Activated gamma-delta T cell (primary cell): ENCODE measurements around the gene CNTN1.
"Not testable (repeated sequence)": the region's sequence is repeated elsewhere in the genome, so short reads cannot be mapped to it uniquely, and the experiment has no call there.

Source experiments
- DNase-seq: peaks from one replicate; lab custom pipeline; 2025; lab: John Stamatoyannopoulos, UW

CNTN1 gene

DNA sequence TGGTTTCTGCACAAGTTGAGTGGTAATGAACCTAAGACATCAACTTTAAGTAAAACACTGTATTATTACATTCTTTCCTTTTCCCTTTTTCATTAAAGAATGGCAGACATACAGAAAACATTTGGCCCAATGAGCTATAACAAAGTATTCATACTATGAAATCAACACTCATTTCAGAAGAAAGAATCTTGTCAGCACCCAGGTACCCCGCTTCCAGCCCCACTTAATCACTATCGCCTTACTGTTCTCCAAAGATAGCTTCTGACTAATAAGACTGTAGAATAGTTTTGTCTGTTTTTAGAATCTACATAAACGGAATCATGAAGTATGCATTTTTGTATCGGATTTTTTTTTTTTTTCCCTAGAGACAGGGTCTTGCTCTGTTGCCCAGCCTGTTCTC is 9.5 kb downstream of the CNTN1 start:
- DNase-seq, result no peak

GRCh38 chr12:40711121-40711520 is 18.9 kb downstream of the CNTN1 start:
- no peak for DNase-seq

DNA sequence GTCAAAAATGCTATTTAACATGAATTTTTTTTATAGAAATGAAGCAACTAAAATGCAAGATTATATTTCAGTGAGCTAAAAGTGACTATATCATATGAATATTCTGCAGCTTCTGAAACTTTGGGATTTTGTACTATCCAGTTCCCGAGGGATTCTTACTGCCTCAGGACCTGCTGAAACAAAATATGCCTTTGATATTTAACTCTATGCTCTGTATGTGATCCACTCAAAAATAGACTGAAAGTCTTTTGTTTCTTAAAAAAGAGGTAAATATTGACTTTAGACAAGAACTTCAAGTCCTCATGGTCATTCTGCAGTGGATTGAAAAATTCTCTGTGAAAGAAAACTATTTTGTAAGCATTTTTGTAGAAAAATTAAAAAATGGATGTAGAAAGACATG is 22.4 kb downstream of the CNTN1 start:
- no peak for DNase-seq

DNA sequence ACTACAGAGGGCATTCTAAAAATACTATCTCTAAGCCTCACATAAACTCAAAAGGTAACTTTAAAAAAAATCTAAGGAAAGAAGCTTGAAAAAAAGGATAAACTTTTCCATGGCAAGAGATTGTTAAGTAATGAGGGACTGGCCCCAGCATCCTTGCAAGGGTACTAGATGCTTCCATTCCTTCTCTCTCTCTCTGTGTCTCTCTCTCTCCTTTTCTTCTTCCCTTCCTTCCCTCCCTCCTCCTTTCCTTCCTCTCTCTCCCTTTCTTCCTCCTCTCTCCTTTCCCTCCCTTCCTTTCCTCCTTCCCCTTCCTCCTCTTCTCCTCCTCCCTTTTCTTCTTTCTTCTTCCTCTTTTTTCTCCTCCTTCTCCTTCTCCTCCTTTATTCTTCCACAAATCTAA is 23.8 kb downstream of the CNTN1 start:
- DNase-seq, result no peak

DNA sequence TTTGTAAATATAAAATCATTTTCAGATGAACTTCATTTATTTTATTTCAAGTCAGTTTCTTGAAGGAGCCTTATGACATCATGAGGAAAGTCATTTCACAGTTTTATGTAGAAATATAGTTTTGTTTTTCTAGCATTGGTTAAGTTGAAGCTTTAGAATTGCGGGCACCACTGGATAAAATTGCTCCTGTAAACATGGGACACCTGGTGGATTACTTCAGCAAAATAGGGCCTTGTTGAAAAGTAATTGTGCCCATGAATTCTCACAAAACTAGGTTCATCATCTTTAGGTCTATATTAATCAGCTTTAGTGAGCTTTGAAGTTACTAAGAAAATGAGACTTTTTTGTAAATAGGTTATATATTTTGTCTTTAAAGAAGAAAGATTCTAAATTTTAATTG is 25.3 kb downstream of the CNTN1 start:
- DNase-seq, result no peak

DNA sequence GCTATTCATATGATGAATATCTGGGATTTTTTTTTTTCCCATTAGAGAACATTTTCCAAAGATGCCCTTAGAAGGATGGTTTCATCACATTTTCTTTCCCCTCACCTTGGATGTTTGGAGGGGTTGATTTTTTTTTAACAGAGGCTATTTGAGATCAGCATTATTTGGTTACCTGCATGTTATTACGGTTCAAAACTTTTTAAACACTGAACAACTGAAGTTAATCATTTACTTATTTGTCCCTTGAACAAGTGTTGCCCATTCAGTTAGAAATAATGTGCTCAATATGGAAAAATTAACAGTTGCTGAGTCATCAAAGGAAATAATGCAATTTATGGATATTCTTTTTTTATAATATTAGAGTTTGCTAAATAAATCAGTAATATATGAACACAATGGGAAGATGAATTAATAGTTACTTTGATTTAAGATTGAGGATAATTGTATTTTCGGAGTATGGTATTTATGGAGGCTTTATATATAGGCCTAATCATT is 26.7 kb downstream of the CNTN1 start:
- DNase-seq, result no peak

DNA sequence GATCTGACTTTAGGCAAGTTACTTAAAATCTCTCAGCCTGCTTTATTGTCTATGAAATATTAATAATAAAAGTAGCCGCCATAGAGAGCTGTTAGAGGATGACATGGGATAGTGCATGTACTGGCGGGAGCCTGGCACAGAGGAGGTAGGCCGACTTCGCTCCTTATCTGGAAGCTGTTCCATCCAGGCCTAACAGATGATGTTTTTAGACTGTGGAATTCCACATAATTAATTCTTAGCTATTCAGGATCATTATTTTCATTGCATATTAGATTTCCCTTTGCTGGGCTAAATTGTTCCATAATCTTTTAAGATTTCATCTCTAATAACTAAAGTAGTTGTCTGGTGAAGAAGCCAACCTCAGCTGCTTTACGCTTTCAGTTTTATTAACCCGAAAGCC is 30.8 kb downstream of the CNTN1 start:
- no peak for DNase-seq

DNA sequence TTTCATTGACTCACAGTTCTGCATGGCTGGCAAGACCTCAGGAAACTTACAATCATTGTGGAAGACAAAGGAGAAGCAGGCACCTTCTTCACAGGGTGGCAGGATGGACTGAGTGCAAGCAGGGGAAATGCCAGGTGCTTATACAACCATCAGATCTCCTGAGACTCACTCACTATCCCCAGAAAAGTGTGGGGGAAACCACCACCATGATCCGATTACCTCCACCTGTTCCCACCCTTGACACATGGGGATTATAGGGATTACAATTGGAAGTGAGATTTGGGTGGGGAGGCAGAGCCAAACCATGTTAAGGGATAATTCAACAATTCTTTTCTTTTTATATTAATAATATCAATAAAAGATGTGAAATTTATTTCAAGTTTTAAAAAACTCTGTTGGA is 34.1 kb downstream of the CNTN1 start:
- no peak for DNase-seq

DNA sequence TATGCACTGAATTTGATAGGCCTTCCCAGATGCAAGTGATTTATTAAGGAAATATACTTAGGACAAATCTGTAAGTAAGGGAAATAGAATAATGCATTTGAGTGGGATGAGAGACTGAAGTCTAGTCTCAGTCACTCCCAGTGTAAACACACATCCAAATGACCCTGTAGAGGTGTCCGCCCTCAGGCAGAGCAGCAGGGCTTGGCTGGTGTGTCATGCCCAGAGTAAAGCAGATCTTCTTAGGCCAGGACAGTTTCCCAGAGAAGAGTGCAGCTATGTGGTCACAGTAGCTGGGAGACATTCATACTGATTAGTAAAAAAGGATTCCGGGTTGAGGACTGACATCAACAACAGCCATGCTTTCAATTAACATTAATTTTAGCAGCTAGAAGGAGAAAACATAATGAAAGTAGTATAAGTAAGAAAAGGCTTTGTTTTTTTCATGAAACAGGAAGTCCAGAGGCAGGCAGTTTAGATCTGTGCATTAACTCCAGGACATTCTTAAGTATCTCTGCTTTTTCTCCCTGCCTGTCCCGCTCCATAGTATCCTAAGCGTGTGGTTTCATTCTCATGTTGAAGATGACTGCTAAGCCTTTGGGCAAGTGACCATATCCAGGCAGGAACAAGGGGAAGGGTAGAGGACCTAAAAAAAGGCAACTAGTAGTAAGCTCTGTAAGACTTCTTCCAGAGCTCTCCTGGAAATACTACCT is 35.7 kb downstream of the CNTN1 start:
- no peak for DNase-seq

GRCh38 chr12:40730281-40730680 is 38.0 kb downstream of the CNTN1 start:
- no peak for DNase-seq

GRCh38 chr12:40733871-40734270 is 41.6 kb downstream of the CNTN1 start:
- DNase-seq, result no peak

GRCh38 chr12:40734276-40734675 is 42.0 kb downstream of the CNTN1 start:
- DNase-seq, result no peak

DNA sequence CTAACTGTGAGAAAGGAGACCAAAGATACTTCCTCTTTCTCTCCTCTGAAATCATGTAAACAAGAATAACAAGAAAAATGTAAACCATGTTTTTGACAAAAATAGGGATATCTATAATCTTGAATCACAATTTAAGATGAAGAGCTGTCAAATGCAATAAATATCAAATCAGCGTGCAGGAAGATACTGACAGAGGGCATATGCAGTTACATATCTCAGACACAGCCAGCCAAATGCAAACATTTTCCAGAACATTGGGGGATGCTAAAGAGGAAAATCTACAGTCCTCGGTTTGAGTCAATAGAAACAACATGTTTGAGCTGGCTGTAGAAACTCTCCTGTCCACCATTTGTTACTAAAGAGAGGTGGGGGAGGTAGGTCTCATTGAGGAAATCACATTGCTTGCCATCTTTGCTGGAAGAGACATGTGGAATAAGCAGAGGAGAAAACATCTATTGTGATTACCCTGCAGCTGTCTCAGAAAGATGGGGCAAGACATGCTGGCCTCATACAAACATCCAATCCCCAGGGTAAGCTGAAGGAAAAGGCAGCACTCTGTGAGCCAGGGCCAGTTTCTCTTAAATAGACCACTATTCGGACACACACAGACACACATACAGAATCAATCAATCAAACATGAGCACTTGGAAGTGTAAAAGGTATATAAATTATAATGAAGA is 43.5 kb downstream of the CNTN1 start:
- DNase-seq, result no peak

DNA sequence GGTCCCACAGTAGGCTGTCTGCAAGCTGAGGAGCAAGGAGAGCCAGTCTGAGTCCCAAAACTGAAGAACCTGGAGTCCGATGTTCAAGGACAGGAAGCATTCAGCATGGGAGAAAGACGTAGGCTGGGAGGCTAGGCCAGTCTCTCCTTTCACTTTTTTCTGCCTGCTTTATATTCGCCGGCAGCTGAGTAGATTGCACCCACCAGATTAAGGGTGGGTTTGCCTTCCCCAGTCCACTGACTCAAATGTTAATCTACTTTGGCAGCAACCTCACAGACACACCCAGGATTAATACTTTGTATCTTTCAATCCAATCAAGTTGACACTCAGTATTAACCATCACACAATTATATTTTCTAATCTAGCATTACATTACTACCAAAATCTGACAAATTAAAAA is 45.2 kb downstream of the CNTN1 start:
- DNase-seq, result not testable (repeated sequence)

- DNase-seq, result no peak
Observed at GRCh38 chr12:40738856-40739255, 46.6 kb downstream of the CNTN1 start.

DNA sequence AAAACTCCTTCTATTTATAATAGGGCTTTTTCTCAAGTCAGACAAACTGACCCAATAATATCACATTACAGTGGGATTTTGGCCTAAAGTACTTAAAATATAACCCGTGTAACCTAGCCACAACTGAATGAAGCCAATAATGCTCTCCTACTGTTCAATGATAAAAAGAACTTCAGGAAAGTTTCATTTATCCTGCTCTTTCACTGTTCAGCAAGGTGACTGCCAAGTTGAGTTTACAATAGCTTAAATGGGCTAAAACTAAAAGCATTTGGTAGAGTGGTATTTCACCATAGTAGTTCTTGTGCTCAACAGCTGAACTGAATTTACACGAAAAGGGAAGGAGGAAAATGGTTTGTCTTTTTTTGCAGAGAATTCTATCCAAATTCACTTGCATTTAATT is 49.8 kb downstream of the CNTN1 start:
- DNase-seq, result no peak

GRCh38 chr12:40745386-40745785 is 53.1 kb downstream of the CNTN1 start:
- no peak for DNase-seq

DNA sequence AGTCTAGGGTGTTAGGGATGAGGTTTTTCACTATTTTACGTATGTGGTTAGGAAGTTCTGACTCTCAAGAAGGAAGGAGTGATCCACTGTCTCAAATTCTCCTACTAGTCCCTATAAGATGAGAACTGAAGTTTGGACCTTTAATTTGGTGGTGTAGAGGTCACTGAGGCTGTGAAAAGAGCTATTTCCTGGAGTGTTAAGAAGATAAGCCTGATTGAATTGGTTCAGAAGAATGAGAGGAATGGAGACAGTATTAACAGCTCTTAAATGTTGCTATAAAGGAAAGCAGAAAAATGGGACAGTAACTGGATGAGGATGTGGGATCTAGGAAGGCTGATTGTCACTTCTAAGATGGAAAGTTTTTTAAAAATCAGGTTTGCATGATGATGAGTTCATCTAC is 57.6 kb downstream of the CNTN1 start:
- no peak for DNase-seq

GRCh38 chr12:40752011-40752410 is 59.8 kb downstream of the CNTN1 start:
- no peak for DNase-seq

- DNase-seq, result no peak
Observed at GRCh38 chr12:40760821-40761220, 68.6 kb downstream of the CNTN1 start.

DNA sequence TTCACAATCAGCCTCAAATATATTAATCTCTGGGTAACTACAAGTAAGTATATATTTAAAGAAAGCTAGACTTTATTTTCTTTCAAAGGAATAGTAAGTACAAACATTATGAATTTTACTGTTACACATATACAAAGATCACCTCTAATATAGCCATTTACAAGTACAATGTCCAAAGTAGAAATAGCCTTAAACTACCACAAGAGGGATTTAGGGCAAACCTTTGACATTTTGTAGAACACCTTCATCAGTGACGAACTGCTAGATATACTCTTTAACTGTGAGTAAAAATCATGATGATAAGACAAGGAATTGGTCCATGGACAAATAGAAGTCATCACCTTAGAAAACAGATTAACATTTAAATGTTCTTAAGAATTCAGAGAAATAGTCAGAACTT is 69.8 kb downstream of the CNTN1 start:
- no peak for DNase-seq

DNA sequence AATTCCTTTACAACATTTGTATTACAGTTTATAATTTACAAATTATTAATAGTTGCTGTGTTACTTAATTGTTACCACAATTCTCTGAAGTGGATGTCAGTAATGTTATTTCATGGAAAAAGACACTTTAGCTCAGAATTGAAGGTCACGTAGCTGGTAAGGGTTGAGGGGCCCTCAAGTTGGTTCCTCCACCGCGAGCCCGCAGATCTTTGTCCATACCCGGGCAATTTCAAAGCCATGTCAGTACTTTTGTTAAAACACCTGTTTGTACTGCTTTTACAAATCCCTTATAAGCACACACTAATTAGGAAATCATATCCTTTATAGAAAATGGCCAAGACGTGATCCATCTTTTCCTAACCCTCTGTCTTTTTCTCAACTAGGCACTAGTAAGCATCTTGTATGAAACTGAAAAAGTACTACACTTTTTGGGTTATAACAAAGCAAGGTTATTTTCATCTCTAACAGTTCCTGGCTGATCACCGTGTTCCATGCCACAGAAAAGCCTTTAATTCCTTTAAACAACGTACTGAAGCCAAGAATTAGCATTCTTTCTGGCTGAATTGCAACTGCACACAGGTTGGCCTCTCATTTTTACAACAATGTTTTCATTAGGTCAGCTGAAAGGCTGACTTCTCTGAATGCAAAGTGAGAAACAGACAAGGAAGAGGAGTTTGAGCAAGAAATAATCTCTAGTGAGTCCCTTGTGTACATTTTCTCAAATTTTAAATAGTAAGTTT is 76.1 kb downstream of the CNTN1 start:
- no peak for DNase-seq

GRCh38 chr12:40769846-40770245 is 77.6 kb downstream of the CNTN1 start:
- DNase-seq, result no peak
